DMS 273 treated with DMSO at 0.1 percent for 48 hours (cell line): ENCODE measurements around the gene TCF25.
"Not testable (repeated sequence)": the region's sequence is repeated elsewhere in the genome, so short reads cannot be mapped to it uniquely, and the experiment has no call there.

Experiments used
- DNase-seq: peaks from one replicate; lab custom pipeline; 2025; lab: John Stamatoyannopoulos, UW

TCF25 gene

DNA sequence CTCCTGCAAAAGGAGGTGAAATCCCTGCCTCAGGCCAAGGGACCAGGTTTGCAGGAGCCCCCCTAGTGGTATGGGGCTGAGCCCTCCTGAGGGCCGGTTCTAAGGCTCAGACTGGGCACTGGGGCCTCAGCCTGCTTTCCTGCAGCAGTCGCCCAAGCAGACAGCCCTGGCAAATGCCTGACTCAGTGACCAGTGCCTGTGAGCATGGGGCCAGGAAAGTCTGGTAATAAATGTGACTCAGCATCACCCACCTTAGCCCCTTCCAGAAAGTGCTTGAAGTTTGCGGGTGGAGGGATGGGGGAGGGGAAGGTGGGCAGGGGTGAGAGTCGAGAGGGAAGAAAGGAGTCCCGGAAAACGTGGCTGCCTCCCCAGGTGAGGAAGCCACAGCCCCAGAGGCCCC lies 47.3 kb downstream of the TCF25 start:
- DNase-seq, result no peak

GRCh38 chr16:89921131-89921701 lies 47.8 kb downstream of the TCF25 start:
- DNase-seq, result no peak

- DNase-seq, result no peak
Observed at GRCh38 chr16:89921702-89922476, 48.5 kb downstream of the TCF25 start.

DNA sequence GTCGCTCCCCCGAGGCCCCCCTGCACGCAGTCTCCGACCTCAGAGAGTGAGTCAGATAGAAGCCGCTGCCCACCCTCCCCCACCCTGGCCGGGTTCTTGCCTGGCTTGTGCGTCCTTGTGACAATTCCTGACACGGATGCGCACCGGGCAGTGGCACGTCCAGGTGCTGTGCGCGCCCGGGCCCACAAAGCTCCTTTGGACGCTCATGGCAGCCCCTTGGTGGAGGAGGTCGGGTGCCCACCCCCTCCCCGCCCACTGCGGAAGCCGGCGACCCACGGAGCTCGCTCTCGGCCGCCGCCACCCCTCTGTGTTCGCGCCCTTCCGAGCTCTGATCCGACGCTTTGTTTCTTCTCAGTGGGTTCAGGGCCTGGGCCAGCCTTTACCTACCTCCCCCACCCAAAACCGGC lies 49.1 kb downstream of the TCF25 start:
- DNase-seq, result no peak

DNA sequence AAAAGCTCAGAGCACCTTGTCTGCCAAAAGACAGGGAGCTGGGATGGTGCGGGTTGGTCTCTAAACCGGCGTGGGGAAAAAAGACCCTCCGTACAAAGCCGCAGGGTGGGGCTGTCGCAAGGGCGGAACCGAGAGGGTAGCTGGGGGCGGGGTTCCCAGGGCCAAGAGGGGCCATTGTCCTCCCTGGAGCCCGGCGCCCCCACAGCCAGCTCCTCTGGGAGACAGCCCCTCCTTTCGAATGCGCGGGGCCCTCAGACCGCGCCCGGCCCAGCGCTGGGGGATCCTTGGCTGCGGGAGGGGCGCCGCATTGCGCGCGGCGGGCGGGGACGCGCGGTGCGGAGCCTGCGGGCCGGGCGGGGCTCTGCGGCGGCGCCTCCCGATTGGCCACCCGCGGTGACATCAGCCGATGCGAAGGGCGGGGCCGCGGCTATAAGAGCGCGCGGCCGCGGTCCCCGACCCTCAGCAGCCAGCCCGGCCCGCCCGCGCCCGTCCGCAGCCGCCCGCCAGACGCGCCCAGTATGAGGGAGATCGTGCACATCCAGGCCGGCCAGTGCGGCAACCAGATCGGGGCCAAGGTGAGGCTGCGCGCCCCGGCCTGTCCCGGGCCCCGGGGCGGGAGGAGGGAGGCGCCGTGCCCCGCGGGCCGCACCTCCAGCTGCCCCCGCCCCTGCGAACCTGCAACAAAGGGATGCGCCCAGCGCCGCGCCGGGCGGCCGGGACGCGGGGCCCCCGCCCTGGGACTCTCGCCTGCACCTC lies 49.7 kb downstream of the TCF25 start, which contains the start of gene TUBB3:
TSS of gene TUBB3 (plus strand) at position 459 of the 756 bp plus-strand sequence. CDS start at position 519, 60 bp downstream.
- DNase-seq, result peak; percentile 30

GRCh38 chr16:89923640-89924296 lies 50.4 kb downstream of the TCF25 start:
- DNase-seq, result no peak

DNA sequence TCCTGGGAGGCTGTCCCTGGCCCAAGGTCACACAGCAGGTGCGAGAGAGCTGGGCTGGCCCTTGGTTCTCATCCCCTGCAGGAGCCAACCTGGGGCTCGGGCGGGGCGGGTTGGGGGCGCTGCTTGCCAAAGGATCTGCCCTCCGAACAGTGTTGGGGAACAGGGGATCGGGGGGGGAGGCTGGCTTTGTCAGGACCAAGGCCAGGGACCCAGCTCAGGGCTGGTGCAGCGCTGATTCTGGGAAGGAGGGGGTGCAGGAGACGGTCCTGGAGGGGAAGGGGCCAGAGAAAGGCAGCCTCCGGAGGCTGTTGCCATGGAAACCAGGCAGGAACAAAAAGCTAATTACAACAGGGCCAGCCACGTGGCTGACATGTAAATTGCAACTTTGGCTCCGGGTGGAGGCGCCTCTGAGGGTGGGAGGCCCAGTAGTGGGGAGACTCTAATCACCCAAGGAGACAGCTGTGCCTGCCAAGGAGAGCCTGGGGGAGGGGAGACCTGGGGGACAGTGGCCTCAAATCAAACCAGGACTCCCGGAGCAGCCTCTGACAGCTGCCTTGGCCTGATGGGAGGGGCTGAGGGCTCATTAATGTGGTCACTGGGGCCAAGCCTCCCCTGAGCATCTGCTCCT lies 51.0 kb downstream of the TCF25 start:
- DNase-seq, result peak; percentile 38

DNA sequence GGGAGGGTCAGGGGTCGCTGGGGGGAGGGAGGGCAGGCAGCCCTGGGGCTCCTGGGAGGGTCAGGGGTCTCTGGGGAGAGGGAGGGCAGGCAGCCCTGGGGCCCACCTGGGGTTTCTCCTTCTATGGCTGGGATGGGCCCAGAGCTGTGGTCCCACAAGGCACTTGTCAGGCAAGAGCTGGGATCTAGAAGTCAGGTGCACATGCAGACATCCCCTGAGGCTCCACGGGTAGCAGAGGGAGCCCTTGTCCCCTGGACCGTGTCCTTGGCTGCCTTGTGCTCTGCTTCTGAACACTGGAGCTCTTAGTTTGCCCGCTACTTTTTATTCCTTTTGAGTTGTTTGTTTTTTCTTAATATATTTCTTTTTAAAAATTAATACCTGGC lies 51.5 kb downstream of the TCF25 start:
- DNase-seq, result no peak

DNA sequence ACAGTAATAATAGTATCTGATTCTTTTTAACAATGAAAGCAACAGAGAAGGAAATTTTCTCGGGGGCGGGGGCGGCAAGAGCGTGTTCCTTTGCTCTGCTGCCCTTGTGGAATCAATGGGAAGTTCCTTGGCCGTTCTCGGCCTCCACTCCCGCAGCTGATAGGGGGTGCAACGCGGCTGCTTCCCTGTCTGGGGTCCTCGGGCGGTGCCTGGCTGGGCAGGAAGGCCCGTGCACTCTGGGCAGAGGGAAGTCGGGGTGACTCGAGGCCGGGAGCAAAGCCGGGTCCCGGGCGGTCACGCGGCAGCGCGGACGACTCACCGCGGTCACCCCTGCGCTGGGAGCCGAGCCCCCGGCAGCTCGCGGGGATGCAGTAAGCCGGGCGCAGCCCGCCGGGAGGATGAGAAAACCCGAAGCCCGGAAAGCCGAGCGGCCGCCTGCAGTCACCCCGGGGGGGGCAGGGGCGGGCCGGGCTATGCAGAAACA lies 52.2 kb downstream of the TCF25 start:
- DNase-seq, result no peak

DNA sequence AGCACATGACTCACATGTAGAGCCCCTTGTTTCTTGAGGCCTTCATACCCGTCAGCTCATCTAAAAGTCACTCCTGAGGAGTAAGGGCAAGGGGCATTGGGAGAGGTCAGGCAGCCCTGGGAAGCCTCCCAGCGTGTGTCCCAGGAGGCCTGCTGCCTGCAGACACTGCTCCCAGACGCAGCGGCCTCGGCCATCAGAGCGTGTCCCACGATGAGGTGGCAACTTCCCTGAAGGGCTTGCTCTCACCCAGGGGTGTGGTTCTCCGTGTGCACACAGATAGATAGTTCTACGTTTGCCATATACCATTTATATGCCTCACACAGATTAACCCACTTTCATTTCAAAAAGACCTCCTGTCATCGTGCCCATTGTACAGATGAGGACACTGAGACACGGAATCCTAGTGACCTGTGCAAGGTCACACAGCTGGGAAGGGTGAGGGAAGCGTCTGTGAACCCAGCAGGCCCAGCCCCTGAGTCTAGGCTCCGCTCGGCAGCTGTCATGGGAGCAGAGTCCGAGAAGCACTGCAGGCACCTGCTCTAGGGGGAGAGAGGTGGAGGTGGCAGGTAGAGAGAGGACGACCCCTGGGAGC lies 58.0 kb downstream of the TCF25 start:
- no peak for DNase-seq

GRCh38 chr16:89931964-89932363 lies 58.6 kb downstream of the TCF25 start:
- DNase-seq, result no peak

DNA sequence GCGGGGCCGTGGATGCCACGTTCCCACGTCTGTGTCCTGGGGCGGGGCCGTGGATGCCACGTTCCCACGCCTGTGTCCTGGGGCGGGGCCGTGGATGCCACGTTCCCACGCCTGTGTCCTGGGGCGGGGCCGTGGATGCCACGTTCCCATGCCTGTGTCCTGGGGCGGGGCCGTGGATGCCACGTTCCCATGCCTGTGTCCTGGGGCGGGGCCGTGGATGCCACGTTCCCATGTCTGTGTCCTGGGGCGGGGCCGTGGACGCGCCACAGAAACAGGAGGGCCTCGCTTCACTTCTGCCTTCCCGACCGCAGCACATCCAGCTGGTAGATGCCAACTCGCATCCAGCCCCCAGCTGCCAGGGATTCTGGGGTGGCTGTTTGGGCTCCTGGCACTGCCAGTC lies 60.6 kb downstream of the TCF25 start:
- not testable (repeated sequence) for DNase-seq

- DNase-seq, result no peak
Observed at GRCh38 chr16:89934611-89935553, 61.5 kb downstream of the TCF25 start.

DNA sequence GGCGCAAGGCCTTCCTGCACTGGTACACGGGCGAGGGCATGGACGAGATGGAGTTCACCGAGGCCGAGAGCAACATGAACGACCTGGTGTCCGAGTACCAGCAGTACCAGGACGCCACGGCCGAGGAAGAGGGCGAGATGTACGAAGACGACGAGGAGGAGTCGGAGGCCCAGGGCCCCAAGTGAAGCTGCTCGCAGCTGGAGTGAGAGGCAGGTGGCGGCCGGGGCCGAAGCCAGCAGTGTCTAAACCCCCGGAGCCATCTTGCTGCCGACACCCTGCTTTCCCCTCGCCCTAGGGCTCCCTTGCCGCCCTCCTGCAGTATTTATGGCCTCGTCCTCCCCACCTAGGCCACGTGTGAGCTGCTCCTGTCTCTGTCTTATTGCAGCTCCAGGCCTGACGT lies 62.2 kb downstream of the TCF25 start:
- not testable (repeated sequence) for DNase-seq

DNA sequence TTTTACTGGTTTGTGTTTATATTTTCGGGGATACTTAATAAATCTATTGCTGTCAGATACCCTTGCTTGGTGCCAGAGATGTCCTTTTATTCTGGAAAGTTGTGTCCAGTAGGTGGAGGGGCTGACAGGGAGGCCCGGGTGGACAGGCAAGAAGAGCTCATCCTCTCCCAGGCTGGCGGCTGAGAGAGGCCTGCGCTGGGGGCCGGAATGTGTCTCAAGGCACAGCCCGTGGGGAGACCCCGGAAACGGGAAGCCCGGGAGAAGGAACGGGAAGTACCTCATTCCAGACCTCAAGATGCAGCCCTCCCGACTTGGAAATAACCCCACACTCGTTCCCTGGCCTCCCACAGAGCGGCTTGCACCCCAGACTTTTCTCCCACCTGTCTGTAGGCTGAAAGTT lies 62.6 kb downstream of the TCF25 start:
- DNase-seq, result no peak

- no peak for DNase-seq
Observed at GRCh38 chr16:89936508-89936907, 63.1 kb downstream of the TCF25 start.

GRCh38 chr16:89936981-89937380 lies 63.6 kb downstream of the TCF25 start:
- DNase-seq, result no peak

- no peak for DNase-seq
Observed at GRCh38 chr16:89938175-89938885, 64.9 kb downstream of the TCF25 start.

- no peak for DNase-seq
Observed at GRCh38 chr16:89944773-89945172, 71.4 kb downstream of the TCF25 start.

GRCh38 chr16:89945654-89946053 lies 72.3 kb downstream of the TCF25 start:
- no peak for DNase-seq
